DOHH2 (cell line): ENCODE data around the gene SNCG.

Source experiments
- CTCF ChIP-seq: fragments of 200-600 bp; sonication (generic); IDR thresholded peaks from one replicate; pipeline ENCODE4 v1.5.1; 2014; ENCODE audit warnings: antibody characterized with exemption, mild to moderate bottlenecking, low read depth, low read length; ENCODE audit not compliant: poor library complexity, severe bottlenecking
- EZH2phosphoT487 ChIP-seq: fragments of 200-600 bp; sonication (generic); IDR thresholded peaks from 2 replicates; pipeline ENCODE4 v1.6.1; 2017; ENCODE audit warnings: borderline replicate concordance, mild to moderate bottlenecking, antibody characterized with exemption, low read length, moderate library complexity, mixed read lengths

GRCh38 chr10:86992456-86992855 is 34.1 kb downstream of the SNCG start:
- TF ChIP-seq CTCF, result no peak
- TF ChIP-seq EZH2phosphoT487, result no peak
